CD4-positive, alpha-beta T cell treated with Interferon gamma for 1 hour (primary cell): ENCODE data around the gene LDLRAD4.

Experiments
- DNase-seq: peaks from one replicate; pipeline ENCODE4 v3.0.0-alpha.2; 2020

Gene LDLRAD4

DNA sequence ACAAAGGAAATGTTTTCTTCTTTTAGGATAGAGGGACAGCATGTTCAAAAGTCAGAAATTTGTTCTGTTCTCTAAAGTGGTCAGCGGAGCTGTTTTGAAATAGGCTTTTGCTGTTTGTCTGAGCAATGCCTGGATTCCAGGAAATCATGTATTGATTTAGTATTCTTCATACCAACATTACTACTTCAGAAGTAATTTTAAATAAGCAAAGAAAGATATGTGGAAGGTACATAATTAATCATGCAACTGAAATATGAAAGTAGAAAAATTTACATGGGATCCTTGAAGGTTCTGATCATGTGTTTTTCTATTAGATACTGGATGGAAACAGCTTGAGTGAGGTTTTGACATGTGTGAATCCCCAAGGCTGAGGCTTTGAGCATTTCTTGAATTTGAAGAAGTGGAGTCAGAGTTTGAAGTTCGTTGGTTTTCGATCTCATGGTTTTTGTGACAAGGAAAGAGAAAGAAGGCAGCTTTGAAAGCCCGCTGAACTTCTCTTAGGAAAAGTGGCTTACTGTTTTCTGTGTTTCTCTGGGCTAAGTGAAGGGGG, 220.0 kb downstream of the LDLRAD4 start:
- no peak for DNase-seq

DNA sequence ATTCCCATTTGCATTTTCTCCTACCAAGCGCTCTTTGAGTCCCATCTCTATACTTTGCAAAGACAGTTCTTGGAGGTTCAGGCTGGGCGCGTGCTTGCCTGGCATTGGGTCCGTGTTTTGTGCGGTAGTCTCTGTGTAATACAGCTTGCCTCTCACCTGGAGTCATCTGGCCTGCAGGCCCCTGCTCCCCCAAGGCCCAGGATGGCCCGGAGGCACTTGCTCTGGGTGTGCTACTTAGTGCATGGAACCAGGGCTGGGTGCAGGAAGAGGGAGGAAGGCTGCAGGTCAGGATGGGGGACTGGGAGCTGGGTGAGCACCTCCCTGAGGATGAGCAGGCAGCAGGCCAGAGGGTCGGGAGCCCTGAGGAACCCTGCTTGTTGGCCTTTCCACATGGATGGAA, 220.9 kb downstream of the LDLRAD4 start:
- DNase-seq: no peak

DNA sequence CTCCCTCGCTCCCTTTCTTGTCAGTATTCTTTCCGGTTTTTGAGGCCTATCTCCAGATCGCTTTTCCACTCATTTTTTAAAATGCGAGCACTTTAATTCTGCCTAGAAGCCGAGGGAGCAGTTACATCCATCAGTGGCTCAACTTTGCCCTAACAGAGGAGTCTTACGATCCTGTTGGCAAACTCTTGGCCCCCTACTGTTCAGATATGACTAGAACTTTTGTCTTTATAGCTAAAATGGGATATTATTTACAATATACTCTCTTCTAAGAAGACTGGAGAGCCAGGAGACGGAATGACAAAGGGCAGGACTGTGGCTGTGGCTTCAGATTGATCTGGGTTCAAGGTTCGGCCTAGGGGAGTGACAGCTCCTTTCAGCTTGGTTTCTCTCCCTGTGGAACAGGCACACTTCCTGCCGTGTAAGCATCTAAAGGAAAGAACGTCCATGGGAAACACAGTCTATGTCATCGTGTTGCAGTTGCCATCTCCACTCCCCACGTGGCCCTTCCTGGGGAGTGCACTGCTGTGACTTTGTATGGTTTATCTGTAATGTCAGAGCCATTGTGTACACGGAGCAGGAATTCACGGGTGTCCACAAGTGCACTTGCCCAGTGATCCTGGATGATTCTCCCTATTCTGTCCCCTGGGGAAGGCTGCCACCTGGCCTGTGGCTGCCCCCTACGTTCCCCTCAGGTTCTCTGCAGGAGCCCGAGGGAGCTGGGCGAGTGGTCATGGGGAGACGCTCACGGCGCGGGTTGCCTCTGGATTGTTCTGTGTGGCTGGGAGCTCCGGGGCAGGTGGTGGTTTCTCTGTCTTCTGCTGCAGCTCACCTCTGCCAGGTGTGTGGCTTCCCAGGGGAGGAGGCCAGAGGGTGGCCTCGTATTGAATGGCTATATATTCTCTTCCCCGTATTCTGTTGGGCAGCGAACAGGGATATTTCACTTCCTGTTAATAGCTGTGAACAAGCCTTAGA, 222.0 kb downstream of the LDLRAD4 start:
- DNase-seq: no peak

DNA sequence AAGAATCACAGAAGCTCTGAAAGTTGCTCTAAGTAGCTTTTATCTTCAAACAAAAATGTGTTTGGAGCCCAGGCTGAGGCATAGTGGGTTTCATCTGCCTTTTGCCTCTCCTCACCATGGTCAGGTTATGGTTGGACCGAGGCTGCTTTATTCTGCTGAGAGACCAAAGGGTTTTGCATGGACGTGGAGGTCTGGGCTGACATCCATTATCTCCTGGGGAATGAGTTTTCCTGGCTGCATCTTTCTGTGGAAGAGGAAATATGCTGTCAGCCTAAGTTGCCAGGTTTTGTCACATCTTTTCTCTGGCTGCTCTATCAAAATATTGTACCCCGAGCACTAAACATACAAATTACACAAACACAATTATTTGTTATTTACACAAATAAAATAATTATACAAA, 223.2 kb downstream of the LDLRAD4 start:
- no peak for DNase-seq

DNA sequence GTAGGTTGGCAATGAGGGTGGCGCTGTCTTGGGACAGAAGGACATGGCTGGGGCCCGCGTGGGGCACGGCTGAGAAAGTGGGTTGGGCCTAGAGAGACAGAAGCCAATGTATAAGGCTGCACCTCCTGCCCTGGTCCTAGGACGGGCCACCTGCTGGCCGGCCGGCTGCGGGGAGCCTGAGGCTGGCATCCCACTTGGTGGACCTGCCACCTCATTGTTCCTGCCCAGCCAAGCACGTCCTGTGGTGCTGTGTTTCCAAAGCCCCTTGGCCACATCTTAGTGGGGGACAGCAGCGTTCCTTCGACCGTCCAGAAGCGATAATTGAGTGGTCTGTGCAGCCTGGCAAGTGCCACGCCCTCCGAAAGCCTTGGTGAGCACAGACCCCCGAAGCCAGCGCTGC, 223.9 kb downstream of the LDLRAD4 start:
- no peak for DNase-seq

DNA sequence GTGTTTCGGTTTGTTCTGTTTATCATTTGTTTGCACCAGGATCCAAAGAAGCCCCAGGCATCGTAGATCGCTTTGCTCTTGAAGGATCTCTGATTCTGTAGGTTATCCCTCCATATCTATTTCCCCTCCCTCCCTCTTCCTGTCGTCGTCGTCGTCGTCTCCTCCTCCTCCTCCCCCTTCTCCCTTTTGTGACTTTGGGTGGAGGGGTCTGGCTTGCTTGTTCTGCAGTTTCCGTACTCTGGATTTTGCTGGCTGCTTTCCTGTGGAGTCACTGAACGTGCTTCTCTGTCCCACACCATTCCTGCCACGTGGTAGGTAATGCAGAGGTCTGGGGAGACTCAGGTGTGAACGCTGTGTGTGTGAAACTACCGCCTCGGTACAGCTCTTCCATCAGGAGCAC, 225.0 kb downstream of the LDLRAD4 start:
- DNase-seq: no peak

DNA sequence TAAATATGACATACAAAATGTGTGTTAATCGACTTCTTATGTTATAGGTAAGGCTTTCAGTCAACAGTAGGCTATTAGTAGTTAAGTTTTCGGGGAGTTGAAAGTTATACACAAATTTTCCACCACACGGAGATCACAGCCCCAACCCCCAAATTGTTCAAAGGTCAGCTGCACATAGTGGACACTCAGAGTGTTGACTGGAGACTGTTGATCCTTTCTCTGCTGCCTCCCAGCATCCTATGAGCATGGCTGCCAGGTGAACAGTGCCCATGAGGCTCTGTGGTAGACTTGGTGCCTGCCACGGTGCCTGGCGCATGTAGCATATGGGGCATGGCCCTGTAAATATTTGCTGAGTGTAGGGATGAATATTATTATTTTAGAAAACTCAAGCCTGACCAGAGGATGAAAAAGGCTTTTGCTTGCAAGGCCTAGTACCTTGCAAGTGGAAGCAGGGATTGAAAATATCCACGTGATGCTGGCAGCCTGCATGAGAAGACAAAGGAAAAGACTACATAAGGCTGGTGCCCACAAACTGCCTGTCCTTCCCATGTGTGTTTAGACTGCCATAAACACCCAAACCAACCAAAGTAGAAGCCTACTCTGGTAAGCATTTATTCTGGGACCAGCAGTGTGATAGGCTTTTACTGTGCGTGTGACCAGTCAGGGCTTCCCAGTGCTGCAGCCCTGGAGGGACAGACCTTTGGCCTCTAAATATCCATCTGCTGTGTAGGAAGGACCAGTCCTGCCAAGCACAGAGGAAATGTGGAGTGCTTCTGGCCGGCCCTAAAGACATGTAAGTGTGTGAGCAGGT, 226.1 kb downstream of the LDLRAD4 start:
- no peak for DNase-seq

DNA sequence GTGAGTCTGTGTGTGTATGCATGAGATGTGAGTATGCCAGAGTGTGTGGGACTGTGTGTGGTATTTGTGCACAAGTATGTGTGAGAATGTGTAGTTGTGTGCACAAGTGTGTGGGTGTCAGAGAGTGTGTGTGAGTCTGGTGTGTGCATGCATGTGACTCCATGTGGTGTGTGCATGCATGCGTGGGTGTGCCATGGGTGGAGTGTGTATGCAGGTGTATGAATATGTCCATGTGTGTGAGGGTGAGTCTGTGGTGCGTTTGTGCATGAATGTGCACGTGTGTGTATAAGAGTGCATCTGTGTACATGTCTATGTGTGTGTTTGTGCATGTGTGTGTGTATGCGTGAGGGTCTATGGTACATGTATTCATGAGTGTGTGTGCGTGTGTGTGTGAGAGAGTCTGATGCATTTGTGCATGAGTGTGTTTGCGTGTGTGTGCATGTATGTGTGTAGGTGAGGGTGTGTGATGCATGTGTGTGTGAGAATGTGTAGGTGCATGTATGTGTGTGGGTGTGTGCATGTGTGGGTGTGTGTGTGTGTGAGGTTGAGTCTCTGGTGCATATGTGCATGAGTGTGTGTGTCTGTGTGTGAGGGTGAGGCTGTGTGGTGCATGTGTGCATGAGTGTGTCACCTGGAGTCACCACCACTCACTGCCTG, 226.8 kb downstream of the LDLRAD4 start:
- no peak for DNase-seq

DNA sequence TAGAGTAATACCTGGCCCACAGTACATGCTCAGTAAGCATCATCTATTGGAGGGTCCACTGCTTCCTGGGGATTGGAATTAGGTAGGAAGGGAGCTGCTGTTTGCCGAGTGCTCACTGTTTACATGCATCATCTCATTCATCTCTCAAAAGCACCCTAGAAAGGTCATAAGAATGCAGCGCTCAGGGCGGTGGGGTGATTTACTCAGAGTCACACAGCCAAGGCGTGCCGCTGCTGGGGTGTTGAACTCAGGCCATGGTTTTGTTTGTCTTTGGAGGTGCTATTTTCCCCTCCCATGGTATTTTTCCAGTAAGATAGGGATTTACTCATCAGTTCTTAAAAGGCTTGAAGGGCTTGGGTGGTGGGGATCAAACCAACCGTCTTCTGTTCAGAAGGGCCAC, 227.5 kb downstream of the LDLRAD4 start:
- no peak for DNase-seq

DNA sequence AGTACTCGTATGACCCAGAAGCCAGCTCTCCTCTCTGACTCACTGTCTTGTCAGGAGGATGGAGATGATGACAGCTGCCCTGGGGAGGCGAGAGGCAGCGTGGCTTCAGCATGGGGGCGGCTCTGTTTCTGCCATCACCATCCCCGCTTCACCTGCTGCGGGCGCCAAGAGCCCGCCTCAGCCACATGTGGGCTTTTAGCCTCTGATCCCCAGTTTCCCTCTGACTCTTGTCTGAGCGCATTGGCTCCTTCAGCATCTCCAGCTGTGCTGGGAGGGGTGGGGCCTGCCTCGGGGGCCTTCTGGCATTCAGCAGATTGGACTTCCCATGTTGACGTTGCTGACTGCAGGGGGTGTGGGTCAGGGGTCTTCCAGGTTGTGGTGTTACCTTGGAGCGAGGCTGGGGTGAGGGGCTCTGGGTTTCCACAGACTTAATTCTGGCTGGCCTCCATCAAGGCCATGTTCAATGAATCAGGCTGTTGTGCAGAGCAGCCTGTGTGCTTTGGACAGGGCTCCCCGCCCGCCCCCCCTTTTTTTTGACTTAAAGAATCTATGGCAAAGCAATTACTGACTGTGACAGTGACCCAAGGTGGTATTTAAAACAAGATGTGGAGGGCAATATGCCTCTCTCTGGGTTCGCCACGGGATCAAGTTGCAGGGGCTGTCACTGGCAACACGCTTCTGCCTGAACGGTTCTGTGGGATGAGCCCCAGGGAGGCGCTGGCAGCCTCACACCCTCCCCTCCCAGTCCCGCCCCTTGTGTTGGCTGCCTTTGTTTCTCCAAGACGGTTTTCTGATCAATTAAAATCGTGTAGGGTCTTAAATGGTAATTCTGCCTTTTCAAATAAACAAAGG, 228.3 kb downstream of the LDLRAD4 start:
- DNase-seq: no peak

DNA sequence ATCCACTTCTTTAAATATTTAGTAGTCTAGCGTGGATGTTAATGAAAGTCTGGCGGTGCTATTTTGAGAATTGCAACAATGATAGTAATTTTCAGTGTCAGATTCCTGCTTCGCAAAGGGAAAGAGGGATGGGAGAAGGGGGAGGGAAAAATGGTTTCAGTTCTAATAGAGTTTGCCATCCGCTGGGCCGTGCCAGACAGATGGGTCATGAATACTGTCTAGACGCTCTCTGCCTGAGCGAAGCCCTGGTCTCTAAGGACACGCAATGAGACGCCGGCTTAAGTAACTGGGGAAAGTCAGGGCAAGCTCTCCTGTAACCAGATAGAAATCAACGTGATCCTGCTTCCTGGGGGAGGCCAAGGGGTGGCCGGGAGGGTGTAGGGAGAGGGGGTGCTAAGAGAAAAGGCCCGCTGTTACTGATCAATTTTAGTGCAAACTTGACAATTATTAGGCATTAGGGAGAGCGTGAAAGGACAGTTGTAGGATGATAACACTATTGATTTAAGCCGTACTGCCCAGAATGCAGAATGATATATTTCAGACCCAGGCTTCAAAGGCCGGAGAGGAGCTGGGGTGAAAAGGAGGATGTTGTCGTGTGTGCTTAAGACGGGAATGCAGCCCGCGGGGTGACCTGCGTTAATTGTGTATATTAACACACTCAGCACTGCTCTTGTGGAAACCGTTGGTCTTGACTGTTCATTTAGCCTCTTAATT, 229.2 kb downstream of the LDLRAD4 start:
- DNase-seq: no peak

DNA sequence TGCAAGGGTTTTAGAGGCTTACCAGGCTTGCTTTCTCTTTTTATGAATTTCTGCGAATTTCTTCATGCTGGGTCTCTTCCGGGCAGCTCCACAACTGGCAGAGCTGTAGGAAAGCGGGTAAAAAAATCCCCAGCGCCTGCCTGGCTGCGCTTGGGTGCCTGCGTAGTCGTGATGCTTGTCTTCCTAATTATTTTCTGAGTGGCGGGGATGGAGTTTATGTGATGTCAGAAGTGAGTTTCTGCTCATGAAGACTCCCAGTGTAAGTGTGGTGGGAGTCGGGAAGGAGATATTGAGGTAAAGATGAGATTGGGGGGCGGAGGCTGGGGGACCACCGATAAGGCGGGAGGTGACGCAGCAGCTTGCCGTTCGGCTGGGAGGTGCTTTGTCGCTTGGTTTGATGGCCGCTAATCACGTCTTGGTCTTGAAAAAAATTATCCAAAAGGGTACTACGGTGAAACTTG, 229.8 kb downstream of the LDLRAD4 start:
- DNase-seq: no peak

DNA sequence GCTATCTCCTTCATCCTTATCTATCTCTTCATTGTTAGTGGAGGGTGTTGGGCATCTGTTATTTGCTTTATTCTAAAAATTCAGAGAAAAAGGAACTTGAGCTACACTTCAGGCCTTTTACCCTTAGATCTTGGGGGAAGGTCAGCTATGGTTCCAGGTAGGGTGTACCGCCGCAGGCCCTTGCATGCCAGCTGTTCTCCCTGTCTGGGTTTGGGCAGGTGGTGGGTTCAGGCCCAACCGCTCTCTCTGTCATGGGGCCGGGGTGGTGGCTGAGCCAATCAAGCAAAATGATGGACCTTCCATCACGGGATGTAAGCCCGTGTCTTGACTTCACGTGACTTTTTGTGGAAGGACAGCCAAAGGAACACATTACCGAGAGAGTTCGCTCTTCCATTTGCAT, 231.1 kb downstream of the LDLRAD4 start:
- DNase-seq: no peak

DNA sequence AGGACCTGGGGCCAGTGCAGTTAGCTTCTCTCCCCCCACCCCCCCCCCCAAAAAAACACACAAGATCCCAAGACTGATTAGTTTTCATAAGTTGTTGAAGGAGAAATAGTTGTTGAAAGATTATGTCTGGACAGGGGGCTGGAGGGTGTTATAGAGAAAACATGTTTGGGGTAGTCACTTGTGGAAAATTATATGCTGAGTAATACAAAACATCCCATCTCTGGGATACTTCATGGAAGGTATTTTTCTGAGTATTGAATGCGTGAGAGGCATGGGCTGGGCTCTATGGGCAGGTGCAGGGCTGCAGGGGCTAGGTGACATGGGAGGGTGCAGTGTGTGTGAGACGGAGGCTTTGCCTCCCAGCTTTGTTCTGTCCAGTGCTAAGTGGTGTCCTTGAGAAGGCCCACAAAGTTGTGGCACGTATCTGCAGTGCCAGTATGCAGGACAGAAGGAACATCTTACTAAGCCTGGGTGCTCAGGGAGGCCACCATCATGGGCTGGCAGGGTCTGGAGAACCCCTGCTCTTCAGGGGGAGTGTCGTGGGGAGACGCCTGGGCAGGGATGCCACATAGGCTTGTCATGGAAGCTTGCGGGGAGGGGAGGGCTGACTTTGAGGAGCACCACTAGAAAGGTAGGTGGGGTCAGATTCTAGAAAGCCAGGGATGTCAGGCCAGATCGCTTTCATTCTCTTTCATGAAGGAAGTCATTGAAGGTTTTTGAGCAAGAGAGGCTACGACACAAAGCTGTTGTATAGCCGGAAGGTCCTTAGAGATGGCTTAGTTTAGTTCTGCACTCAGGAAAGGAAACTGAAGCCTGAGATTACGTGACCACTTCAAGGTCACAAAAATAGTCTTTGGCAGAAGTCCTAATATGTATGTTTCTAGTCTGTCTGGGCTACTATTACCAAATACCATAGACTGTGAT, 232.0 kb downstream of the LDLRAD4 start:
- DNase-seq: no peak

DNA sequence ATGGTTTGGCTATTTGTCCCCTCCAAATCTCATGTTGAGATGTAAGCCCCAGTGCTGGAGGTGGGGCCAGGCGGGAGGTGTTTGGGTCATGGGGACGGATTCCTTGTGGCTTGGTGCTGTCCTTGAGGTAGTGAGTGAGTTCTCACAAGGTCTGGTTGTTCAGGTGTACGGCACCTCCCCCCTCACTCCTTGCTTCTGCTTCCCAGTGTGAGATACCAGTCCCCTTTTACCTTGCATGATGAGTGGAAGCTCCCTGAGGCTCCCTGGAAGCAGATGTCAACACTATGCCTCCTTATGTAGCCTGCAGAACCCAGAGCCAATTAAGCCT, 232.6 kb downstream of the LDLRAD4 start:
- no peak for DNase-seq

DNA sequence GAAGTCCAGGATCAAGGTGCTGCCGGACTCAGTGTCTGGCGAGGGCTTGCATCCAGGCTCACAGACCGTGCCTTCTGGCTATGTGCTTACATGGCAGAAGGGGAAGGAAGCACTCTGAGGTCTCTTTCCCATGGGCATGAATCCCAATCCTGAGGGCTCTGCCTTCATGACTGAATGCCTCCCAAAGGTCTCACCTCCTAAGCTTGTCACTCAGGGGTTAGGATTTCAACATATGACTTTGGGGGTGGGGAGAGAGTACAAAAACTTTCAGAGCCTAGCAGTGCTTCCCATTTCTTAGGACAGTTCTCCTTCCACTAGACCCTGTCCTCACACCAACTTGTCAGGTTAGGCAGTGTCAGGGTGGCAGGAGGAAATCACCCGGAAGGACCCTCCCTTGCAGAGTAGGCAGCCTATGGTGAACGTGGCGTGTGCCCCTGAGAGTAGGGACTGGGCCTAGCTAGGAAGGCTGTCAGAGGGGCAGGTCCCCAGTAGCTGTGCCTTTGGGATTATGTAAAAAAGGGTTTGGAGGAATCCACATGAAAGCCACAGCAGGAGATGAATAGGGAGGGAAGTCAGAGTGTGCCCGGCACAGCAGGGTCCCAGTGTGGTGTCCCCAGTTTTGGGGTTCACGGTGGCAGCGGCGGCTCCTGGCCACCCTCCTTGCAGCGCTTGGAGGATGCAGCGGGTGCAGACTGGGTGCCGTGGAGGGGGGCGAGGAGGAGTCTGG, 233.3 kb downstream of the LDLRAD4 start:
- DNase-seq: no peak

DNA sequence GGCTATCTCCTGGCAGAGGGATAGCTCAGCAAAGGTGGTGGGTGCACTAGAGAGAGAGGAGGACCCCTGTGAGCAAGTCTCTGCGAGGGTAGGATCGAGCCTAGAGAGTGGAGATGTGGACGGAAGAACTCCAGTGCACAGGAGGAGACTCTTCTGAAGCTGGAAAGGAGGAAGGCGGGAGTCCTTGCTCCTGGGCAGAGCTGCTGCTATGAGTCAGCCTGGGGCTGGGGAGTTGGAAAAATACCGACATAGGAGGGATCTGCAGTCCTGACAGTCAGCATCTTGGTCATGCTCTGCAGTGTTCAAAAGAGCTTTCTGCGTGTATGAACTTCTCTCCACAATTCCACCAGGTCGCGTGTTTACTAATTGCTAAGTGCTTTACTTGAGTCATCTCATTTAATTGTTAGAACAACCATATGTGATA, 233.8 kb downstream of the LDLRAD4 start:
- DNase-seq: no peak

DNA sequence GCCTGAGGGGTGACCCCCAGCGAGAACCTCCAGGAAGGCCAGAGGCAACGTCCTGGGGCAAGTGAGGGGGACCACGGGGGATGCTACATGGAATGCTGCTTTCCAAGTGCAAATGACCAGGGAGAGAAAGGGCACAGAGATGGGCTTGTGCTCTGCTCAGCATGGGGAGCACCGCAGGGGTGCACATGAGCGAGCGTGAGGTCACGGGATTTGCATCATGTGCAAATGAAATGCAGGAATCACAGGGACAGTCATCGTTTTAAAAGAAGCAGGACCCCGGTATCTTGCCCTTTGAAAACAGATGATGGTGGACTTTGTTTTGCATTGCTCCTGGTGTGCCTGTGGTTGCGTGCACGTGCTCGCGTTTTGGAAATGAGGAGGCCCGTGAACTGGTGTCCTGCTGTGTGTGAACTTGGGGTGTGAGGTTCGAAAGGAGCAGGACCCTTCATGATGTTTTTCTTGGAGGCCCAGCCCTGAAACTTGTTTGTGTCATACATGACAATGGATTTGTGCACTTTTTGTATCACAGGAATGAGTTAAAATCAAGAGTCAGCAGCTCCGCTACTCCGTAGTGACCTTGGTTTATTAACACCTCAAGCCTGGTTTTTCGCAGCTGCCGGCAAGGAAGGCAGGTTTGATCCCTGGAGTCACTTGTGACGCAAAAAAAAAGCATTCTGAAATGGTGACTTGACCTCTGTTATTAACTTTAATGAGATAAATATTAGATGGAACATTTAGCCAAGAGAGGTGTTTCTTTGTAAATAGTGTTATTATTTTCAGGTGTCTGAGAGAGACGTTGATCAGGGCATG, 234.5 kb downstream of the LDLRAD4 start:
- no peak for DNase-seq

DNA sequence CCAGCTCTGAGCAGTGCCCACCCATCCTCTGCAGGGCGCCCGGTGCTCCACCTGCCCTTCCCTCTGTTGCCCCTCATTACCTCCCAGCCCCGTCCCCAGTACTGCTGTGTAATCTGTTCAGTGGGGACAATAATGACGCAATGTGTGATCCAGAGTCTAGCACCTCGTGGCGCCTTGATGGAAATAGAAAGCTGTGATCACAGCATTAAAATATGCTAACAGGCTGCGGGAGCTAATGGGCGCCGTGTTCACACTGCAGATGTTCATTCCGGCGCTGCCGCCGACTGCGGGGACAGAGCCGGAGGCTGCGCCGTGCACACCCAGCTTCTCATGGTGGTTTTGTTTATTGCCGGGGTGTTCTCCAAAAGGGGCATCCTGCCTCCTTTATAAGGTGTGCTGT, 235.2 kb downstream of the LDLRAD4 start:
- no peak for DNase-seq
